Measurements from ENCODE around the gene D2HGDH. TPM values are rescaled to one million over a fixed set of nuclear protein-coding genes. Genes with fewer than 3 reads are reported as not detected.
"Not testable (repeated sequence)": the region's sequence is repeated elsewhere in the genome, so short reads cannot be mapped to it uniquely, and the experiment has no call there.

Gene D2HGDH
- total RNA-seq, 1 donor from 2014 or later: 45.5 TPM

DNA sequence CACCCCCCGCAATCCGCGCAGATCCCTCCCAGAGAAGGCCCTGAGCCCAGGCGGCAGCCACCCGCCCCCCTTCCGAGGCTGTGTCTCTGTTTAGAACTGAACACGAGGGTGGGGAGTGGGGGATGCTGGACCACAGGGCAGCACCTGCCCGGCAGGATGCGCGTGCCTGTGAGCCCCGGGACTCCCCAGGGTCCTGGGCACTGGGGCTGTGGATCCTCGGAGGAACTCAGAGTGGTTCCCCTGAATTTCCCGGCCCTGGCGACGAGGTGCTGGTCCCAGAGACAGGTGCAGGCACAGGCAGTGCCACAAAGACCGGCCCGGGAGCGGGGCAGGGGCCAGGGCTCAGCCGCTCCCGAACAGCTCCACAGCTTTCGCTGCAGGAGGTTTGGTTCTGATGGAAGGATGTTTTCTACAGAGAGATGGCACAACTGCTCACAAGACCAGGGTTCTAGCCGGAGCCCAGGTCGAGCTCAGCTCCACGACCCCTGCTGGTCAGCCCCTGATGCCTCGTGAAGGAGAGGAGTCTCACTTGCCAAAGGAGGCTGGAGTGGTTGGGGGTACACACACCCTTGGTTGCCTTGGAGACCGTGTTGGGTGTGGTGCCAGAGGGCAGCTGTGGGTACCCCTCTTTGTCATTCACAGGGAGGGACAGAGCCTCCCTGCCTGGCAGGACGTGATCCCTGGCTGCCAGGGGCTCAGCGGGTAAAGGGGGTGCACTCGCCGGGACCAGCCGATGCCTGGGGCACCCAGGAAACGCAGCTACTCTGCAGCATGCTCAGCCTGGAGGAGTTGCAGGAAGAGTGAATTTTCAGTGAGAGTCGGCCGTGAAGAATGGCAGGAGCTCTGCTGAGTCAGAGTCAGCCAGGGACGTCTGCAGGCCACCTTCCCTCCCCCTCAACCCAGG is 70.1 kb downstream of the D2HGDH start:
- DNase-seq (ENCODE audit: low spot score) (no peak), ATAC-seq (no peak)

DNA sequence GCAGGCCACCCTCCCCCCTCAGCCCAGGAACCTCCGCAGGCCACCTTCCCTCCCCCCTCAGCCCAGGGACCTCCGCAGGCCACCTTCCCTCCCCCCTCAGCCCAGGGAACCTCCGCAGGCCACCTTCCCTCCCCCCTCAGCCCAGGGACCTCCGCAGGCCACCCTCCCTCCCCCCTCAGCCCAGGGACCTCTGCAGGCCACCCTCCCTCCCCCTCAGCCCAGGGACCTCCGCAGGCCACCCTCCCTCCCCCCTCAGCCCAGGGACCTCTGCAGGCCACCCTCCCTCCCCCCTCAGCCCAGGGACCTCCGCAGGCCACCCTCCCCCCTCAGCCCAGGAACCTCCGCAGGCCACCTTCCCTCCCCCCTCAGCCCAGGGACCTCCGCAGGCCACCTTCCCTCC is 71.8 kb downstream of the D2HGDH start:
- ATAC-seq; DNase-seq (ENCODE audit: low spot score): not testable (repeated sequence)

DNA sequence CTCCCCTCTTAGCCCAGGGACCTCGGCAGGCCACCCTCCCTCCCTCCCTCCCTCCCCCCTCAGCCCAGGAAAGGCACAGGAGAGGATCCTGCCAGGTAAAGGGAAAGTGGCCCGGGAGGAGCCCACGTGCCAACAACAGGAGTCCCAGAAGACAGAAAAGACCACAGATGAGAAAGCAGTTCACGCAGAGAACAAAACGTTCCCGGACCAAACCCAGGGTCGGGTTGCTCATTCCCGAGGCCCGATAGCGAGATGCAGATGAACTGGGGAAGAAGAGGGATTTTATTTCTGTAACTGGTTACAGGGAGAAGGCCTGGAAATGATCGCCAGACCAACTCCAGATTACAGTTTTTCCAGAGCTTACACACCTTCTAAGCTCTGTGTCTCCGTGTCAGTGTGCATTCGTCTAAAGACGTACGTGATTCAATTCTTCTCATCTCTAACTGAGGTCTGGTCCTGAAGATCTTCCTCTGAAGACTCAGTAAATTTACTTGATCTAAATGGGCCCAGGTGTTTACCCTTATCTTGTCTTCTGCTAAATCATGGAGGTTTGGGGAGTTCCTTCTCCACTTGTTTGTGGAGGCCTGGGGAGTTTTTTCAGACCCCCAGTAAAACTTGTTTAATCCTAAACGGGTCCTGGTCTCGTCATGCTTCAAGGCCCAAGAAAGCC is 73.8 kb downstream of the D2HGDH start:
- DNase-seq (ENCODE audit: low spot score): no peak
- no peak for ATAC-seq

DNA sequence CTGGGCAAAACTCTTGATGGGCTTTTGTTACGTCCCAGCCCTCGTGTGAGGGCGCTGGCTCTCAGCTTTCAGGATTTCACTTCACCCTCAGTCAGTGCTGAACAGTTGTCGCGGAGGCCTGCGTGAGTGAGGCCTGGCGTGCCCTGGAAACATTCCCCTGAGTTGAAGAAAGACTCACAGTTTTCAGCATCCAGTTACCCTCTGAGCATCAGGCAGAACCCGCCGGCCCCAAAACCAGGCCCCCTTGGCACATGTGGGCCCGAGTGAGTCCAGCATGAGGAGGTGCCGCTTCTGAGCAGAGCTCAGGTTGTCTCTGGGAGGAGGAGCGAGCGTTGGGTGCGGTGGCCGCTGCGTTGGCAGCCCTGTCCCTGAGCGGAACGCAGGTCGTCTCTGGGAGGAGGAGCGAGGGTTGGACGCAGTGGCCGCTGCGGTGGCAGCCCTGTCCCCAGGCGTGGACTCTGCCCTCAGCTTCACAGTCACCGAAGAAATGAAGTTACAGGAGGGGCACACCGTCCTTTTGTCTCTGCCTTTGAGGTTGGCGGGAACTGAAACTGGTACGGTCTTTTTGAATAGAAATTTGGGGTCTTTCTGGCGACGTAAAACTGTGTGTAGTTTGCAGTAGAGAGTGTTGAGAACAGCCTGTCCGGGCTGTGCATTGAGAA is 74.4 kb downstream of the D2HGDH start, which contains the start of gene NEU4:
TSS of gene NEU4 (plus strand) at position 473 of the 662 bp plus-strand sequence. CDS start 5,292 bp downstream, outside the sequence.
- DNase-seq (ENCODE audit: low spot score) (peak; percentile 92), ATAC-seq (peak; percentile 75)

DNA sequence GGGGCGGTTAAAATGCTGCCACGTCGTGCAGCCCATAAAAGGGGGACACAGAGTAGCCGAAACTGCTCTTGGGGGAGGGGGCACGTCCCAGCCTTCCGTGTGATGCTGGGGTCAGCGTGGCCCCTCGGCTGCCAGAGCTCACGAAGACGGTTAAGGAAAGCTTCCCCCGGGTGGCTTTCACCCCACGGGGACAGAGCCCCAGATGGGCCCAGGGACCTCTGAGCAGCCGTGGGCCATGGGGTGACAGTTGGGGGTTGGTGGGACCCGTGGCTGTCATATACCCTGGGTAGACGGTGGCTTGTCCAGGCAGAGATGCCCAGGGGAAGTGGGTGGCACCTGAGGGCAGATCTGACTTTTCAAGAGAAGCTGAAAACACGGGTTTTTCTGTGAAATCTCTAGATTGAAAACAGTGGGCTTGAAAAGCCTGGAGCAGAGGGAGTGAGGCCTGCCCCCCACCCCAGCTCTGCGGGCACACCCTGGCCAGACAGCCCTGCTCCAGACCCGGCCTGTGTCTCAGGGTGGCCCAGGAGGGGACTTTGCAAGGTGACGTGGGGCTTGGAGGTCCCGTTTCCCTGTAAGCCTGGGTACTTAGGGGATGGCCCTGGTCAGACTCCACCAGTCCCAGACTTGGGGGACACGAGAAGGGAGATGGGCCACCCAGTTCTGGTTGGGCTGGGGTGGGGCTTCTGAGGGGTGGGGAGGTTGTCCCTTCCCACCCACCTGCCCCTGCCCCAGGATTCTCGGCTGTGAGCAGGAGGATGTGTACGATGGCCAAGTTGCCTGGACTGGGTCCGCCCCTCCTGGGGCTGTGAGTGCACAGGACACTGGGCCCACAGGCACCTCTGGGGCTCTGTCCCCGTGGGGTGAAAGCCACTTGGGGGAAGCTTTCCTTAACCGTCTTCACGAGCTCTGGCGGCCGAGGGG is 75.2 kb downstream of the D2HGDH start:
- ATAC-seq (peak; percentile 27), DNase-seq (ENCODE audit: low spot score) (peak; percentile 53)

DNA sequence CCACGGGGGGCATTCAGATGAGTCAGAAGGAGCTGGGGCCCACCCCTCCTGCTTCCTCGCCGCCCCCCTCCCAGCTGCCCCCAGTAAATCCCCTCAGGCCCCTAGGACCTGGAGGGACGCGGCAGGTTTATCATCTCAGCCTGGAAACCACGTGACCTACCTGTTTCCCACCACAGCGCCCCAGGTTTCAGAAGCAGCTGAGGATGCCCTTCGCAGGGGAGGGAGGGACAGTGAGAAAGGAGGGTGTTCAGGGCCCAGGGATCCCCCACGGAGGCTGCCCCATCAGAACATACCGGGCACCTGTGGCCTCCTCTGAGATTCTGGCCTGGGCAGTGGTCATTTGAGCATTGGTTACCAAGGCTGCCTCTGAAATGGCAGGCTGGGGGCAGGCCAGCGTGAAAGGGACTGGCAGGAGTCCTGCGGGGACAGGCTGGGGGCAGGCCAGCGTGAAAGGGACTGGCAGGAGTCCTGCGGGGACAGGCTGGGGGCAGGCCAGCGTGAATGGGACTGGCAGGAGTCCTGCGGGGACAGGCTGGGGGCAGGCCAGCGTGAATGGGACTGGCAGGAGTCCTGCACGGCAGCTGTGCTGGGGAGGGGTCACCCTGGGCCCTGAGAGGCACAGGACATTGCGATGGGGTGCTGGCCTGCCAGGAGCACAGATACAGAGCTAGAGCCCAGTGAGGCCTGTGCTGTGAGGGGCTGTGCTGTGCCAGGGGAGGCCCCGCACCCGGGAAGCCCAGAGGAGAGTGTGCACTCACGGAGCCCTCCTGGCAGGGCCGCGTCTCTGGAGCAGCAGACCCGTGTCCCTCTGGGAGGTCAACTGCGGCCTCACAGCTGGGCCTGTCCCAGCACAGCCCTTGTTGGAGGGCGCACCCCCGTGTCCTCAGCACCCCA is 76.1 kb downstream of the D2HGDH start:
- DNase-seq (ENCODE audit: low spot score): peak; percentile 83
- peak; percentile 62 for ATAC-seq

DNA sequence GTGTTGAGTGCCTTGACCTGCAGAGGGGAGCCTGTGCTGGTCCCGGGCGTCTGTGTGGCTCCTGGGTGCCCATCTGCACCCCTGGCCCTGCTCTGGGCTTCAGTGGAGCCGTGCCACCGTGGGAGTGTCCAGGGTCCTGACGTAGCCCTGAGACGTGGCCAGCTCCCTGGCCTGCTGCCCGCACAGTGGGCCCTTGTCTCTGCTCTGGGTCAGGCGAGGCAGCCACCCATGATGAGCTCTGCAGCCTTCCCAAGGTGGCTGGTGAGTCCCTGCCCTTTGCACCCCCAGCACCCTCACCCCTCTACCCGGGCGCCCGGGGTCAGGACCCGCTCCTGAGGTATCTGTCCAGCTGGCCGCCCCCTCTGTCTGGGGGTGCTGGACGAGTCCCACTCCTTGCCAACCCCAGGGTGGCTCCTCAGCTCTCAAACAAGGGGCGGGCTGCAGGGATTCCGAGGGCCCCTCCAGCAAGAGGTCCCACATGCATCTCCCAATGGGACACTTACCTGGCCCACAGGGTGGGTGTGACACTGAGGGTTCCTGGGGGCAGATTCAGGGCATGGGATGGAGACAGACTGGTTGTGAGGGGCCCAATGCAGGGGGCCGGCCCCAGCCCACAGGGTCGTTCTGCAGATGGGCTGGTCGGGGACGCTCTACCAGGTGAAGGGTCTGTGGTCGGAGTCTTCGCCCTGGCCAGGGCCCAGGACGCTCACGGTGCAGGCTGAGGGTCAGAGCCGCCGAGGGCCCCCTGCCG is 76.9 kb downstream of the D2HGDH start:
- peak; percentile 86 for DNase-seq (ENCODE audit: low spot score)
- ATAC-seq: peak; percentile 62

DNA sequence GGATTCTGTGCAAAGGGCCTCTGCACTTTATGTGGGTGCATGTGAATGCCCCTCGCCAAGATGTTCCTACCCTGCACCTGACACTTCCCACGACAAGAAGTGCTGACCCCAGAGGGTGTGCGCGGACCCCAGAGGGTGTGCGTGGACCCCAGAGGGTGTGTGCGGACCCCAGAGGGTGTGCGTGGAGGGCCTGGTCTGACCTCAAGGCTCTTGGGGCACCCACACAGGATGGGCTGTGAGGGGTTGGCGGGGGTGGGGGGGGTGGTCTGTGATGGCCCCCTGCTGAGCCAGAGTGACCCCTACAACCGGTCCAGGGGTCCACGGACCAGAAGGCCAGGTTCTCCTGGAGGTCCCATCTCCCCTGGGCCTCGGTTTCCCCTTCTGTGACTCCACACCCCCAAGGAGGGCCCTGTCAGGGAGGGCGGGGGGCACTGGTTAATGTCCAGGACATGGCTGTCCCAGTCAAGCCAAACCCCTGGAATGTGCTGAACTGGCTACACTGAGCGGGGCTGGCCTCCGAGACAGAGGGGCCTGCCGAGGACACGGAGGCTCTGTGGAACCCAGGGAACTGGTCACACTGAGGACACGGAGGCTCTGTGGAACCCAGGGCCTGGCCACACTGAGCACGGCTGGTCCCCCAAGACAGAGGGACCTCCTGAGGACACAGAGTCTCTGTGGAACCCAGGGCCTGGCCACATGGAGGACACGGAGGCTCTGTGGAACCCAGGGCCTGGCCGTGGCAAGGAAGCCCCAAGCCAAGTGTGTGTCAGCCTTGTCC is 77.7 kb downstream of the D2HGDH start:
- ATAC-seq (no peak), DNase-seq (ENCODE audit: low spot score) (no peak)

DNA sequence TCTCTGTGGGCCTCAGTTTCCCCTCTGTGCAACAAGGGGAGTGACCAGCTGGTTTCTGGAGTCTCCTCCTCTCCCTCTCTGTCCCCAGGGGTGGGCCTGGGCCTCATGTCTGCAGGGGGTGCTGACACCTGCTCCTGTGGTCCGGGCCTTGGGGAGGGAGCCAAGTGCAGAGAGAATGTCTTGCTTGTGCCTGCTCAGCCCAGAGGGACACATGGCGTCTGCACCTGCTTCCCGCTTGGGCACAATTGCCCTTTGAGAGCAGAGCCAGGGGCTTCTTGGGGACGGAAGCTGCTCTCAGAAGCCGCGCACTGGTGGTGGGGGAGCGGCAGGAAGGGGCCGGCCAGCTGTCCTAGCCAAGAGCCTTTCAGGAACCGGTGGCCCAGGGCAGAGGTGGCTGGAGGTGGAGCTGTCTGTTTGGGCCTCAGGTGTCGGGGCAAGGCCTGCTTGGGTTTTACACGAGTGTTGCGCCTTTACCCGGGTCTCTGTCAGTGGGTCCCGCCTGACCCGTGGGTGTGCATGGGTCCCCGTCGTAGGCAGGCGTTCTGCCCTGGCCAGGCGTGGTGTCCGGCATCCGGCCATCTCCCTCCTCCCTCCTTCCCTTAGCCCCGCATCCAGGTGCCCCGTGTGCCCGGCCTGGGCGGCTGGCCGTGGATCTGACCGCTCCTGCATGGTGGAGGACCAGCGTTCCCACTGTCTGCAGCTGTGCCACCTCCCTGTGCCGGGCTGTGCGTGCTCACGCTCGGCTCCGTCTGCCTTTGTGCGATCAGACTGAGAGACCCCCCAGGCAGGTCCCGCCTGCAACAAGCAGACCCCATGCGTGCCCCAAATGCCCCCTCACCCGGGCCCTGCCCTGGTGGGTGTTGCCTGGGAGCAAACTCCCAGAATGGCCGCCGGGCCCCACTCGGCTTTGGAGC is 78.6 kb downstream of the D2HGDH start:
- DNase-seq (ENCODE audit: low spot score) (peak; percentile 46), ATAC-seq (no peak)

DNA sequence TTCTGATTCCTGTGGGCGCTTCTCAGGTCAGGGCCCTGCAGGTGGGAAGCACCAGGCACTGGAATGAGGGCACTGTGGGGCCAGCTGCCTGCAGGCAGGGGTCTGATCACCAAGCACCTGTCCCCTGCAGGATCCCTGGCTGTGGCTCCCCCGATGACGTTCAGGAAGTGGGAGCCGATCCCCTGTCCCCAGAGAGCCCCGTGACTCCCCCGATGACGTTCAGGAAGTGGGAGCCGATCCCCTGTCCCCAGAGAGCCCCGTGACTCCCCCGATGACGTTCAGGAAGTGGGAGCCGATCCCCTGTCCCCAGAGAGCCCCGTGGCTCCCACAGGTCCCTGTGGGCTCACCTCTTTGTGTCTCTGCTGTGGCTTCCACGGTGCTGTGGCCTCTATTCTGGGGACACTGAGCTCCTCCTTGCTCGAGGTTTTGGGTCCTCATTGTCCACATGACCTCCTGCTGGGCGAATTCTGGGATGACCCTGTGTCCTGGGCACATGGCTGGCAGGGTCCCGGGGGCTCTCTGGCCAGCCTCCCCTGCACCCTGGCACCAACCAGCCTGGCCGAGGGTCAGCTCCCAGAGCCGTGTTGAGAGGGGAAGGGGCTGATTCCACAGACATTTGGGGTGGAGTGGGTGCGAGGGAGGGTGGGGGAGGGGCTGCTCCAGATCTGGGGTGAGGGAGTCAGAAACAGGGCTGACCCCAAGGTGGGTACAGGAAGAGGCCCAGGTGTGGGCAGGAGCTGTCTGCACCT is 79.4 kb downstream of the D2HGDH start:
- ATAC-seq: no peak
- no peak for DNase-seq (ENCODE audit: low spot score)

DNA sequence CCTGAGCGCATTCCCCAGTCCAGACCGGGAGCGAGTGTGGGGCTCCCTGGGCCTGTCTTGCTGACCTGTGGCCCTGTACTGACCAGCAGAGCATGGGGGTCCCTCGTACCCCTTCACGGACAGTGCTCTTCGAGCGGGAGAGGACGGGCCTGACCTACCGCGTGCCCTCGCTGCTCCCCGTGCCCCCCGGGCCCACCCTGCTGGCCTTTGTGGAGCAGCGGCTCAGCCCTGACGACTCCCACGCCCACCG is 79.9 kb downstream of the D2HGDH start:
- no peak for ATAC-seq
- DNase-seq (ENCODE audit: low spot score): no peak

DNA sequence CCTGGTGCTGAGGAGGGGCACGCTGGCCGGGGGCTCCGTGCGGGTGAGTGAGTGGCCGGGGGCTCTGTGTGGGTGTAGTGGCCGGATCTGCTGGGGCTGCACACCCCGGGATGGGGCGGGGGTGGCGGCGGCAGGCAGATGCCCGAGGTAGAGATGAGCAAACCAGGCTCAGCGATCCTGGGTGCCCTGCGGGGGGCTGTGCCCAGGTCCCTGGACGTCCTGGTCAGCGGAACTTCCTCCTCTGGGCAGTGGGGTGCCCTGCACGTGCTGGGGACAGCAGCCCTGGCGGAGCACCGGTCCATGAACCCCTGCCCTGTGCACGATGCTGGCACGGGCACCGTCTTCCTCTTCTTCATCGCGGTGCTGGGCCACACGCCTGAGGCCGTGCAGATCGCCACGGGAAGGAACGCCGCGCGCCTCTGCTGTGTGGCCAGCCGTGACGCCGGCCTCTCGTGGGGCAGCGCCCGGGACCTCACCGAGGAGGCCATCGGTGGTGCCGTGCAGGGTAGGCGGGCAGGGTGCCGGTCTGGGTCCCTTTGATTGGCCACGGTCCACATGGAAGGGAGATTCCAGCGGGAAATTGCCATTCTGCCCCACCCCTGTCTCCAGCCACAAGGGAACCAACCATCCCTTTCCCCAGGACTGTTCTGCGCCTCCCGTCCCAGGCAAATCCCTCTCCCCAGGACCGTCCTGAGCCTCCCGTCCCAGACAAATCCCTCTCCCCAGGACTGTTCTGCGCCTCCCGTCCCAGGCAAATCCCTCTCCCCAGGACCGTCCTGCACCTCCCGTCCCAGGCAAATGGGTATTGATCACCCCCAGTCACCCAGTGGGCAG is 80.4 kb downstream of the D2HGDH start:
- DNase-seq (ENCODE audit: low spot score) (no peak), ATAC-seq (no peak)

DNA sequence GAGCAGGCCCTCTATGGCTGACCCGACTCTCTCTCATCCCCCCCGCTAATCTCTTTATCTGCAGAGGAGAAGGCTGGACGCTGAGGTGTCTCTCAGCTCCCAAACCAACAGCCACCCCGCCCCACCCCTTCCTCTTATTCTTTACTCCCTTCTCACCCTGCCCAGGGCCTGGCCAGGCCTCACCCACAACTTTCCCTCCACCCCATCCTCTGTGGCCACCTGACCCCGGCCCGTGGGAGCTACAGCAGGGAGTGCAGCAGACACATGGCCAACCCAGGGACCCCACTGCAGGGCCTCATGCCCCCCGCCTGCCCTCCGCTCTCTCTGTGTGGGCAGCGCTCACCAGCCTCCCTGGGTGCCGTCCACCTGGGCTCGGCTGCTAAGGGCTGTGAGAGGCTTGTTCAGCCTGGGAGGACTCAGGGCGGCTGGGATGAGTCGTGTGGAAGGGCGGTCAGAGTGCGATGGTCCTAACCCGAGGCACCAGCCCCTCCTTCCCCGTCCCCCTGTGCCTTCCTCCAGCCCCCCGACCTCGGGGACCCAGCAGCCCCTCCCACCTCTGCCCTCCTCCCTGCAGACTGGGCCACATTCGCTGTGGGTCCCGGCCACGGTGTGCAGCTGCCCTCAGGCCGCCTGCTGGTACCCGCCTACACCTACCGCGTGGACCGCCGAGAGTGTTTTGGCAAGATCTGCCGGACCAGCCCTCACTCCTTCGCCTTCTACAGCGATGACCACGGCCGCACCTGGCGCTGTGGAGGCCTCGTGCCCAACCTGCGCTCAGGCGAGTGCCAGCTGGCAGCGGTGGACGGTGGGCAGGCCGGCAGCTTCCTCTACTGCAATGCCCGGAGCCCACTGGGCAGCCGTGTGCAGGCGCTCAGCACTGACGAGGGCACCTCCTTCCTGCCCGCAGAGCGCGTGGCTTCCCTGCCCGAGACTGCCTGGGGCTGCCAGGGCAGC is 81.3 kb downstream of the D2HGDH start:
- ATAC-seq (no peak), DNase-seq (ENCODE audit: low spot score) (no peak)

DNA sequence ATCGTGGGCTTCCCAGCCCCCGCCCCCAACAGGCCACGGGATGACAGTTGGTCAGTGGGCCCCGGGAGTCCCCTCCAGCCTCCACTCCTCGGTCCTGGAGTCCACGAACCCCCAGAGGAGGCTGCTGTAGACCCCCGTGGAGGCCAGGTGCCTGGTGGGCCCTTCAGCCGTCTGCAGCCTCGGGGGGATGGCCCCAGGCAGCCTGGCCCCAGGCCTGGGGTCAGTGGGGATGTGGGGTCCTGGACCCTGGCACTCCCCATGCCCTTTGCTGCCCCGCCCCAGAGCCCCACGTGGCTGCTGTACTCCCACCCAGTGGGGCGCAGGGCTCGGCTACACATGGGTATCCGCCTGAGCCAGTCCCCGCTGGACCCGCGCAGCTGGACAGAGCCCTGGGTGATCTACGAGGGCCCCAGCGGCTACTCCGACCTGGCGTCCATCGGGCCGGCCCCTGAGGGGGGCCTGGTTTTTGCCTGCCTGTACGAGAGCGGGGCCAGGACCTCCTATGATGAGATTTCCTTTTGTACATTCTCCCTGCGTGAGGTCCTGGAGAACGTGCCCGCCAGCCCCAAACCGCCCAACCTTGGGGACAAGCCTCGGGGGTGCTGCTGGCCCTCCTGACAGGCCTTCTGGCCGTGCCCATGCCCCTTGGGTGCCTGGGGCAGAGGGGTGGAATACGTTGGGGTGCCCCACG is 82.1 kb downstream of the D2HGDH start:
- ATAC-seq: no peak
- DNase-seq (ENCODE audit: low spot score): no peak

All from left lobe of liver (tissue), 2 donors.